SK-N-SH treated with all-trans-retinoic acid at 6 μM for 48 hours (cell line): ENCODE measurements around the gene NOP53.

Experiments used
- ATAC-seq: fragments of 200-7000 bp; cut with Tn5 transposase; 3 replicates; pipeline ENCODE4 v1.9.1; 2020; ENCODE audit warnings: mild to moderate bottlenecking, moderate library complexity
- ARNTL ChIP-seq: fragments of 450-650 bp; formaldehyde crosslinking; IDR thresholded peaks from 2 replicates; pipeline ENCODE4 v1.5.0; 2020; ENCODE audit warnings: low read depth, mild to moderate bottlenecking, moderate library complexity, borderline replicate concordance
- BACH2 ChIP-seq: fragments of 250-450 bp; sonication (Bioruptor Pico); IDR thresholded peaks from 2 replicates; pipeline ENCODE4 v1.9.0; 2021; ENCODE audit warnings: mild to moderate bottlenecking, borderline replicate concordance
- CSDC2 ChIP-seq: fragments of 250-450 bp; sonication (Bioruptor Pico); IDR thresholded peaks from 2 replicates; pipeline ENCODE4 v1.5.0; 2020; ENCODE audit warnings: mild to moderate bottlenecking, moderate library complexity
- CSRNP3 ChIP-seq: fragments of 250-450 bp; sonication (Bioruptor Pico); IDR thresholded peaks from 2 replicates; pipeline ENCODE4 v1.5.1; 2021; ENCODE audit warnings: mild to moderate bottlenecking, moderate library complexity
- ESRRG ChIP-seq: fragments of 250-450 bp; sonication (Bioruptor Pico); IDR thresholded peaks from 2 replicates; pipeline ENCODE4 v1.6.1; 2021; ENCODE audit warnings: mild to moderate bottlenecking
- GLIS3 ChIP-seq: fragments of 250-450 bp; sonication (Bioruptor Pico); IDR thresholded peaks from 2 replicates; pipeline ENCODE4 v1.5.0; 2020; ENCODE audit warnings: mild to moderate bottlenecking, moderate library complexity
- ISL1 ChIP-seq: fragments of 250-450 bp; sonication (Bioruptor Pico); IDR thresholded peaks from 2 replicates; pipeline ENCODE4 v2.1.2; 2022; ENCODE audit warnings: mild to moderate bottlenecking, moderate library complexity
- OSR1 ChIP-seq: fragments of 250-450 bp; sonication (Bioruptor Pico); IDR thresholded peaks from 2 replicates; pipeline ENCODE4 v1.8.0; 2022; ENCODE audit warnings: moderate library complexity, mild to moderate bottlenecking, inconsistent platforms
- PATZ1 ChIP-seq: fragments of 250-450 bp; sonication (Bioruptor Pico); IDR thresholded peaks from 2 replicates; pipeline ENCODE4 v1.8.0; 2020; ENCODE audit warnings: mild to moderate bottlenecking, moderate library complexity, borderline replicate concordance
- POU6F1 ChIP-seq: fragments of 250-450 bp; sonication (Bioruptor Pico); IDR thresholded peaks from 2 replicates; pipeline ENCODE4 v1.8.0; 2021; ENCODE audit warnings: low read depth, mild to moderate bottlenecking, moderate library complexity, borderline replicate concordance
- PPARA ChIP-seq: fragments of 250-450 bp; sonication (Bioruptor Pico); IDR thresholded peaks from 2 replicates; pipeline ENCODE4 v1.5.0; 2020; ENCODE audit warnings: mild to moderate bottlenecking, borderline replicate concordance
- RARB ChIP-seq: fragments of 250-450 bp; sonication (Bioruptor Pico); IDR thresholded peaks from 2 replicates; pipeline ENCODE4 v1.8.0; 2021; ENCODE audit warnings: mild to moderate bottlenecking, moderate library complexity
- SNAI2 ChIP-seq: fragments of 250-450 bp; sonication (Bioruptor Pico); IDR thresholded peaks from 2 replicates; pipeline ENCODE4 v1.5.0; 2020; ENCODE audit warnings: mild to moderate bottlenecking, moderate library complexity
- TOX ChIP-seq: fragments of 250-450 bp; sonication (Bioruptor Pico); IDR thresholded peaks from 2 replicates; pipeline ENCODE4 v1.8.0; 2021; ENCODE audit warnings: mild to moderate bottlenecking, moderate library complexity, borderline replicate concordance
- ZFP30 ChIP-seq: fragments of 450-650 bp; formaldehyde crosslinking; IDR thresholded peaks from 2 replicates; pipeline ENCODE4 v1.5.0; 2022; ENCODE audit warnings: mild to moderate bottlenecking, moderate library complexity
- ZNF565 ChIP-seq: fragments of 450-650 bp; formaldehyde crosslinking; conservative IDR thresholded peaks from 2 replicates; pipeline ENCODE4 v1.5.0; 2020; ENCODE audit warnings: low read depth, mild to moderate bottlenecking, moderate library complexity
- ZNF70 ChIP-seq: fragments of 450-650 bp; formaldehyde crosslinking; IDR thresholded peaks from 2 replicates; pipeline ENCODE4 v1.5.0; 2020; ENCODE audit warnings: mild to moderate bottlenecking, moderate library complexity
- ZNF8 ChIP-seq: fragments of 450-650 bp; formaldehyde crosslinking; IDR thresholded peaks from 2 replicates; pipeline ENCODE4 v1.5.0; 2020; ENCODE audit warnings: mild to moderate bottlenecking, moderate library complexity
- TF ChIP-seq, protein P1 (sequence below): fragments of 250-450 bp; sonication (Bioruptor Pico); IDR thresholded peaks from 2 replicates; pipeline ENCODE4 v1.5.1; 2020; ENCODE audit warnings: low read depth, mild to moderate bottlenecking, moderate library complexity

Gene NOP53

DNA sequence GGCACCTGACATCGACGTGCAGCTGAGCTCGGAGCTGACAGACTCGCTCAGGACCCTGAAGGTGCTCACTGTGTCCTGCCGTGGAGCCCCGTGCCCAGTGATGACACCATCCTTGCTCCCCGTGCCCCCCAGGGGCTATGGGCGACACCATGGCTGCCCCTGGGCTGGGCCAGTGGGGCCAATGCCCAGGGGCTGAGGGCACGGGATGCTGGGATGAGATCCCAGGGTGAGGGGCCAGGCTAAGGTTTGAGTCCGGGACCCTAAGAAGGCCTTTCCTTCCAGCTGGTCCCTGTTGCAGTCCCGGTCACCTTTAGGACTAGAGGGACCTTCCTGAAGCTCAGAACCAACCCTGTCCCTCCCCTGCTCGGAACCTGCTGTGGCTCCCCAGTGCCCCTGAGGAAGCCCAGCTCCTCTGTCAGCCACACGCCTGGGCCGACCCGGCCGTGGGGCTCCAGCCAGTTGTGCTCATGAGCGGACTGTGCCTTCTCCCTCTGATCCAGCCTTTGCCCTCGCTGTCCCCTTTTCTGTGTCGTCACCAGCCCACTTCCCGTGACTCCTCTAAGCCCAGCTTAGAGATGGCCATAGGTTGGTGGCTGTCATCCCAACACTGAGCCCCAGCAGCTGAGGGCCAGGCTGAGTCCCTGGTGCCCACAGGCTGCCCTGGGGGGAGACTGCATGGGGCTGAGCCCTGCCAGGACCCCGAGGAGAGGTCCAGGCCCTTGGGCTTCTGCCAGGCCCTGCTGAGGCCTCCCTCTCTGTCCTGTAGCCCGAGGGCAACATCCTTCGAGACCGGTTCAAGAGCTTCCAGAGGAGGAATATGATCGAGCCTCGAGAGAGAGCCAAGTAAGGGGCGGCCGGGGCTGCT is 10.6 kb downstream of the NOP53 start:
- TF ChIP-seq PATZ1 (no peak), TOX (CRISPR knock-in tag) (no peak), BACH2 (CRISPR knock-in tag) (no peak), PPARA (CRISPR knock-in tag) (no peak), ZFP30 (CRISPR knock-in tag) (no peak)
- TF ChIP-seq, protein P1, sequence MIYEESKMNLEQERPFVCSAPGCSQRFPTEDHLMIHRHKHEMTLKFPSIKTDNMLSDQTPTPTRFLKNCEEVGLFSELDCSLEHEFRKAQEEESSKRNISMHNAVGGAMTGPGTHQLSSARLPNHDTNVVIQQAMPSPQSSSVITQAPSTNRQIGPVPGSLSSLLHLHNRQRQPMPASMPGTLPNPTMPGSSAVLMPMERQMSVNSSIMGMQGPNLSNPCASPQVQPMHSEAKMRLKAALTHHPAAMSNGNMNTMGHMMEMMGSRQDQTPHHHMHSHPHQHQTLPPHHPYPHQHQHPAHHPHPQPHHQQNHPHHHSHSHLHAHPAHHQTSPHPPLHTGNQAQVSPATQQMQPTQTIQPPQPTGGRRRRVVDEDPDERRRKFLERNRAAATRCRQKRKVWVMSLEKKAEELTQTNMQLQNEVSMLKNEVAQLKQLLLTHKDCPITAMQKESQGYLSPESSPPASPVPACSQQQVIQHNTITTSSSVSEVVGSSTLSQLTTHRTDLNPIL (CRISPR knock-in tag): no peak
- no peak for ATAC-seq

- TF ChIP-seq ARNTL (no peak), CSRNP3 (CRISPR knock-in tag) (no peak), ZNF70 (CRISPR knock-in tag) (no peak), BACH2 (CRISPR knock-in tag) (no peak), ZNF8 (CRISPR knock-in tag) (no peak), POU6F1 (no peak), ZNF565 (CRISPR knock-in tag) (no peak), CSDC2 (CRISPR knock-in tag) (no peak)
- no peak for ATAC-seq
Measured at GRCh38 chr19:47756627-47756929, 11.2 kb downstream of the NOP53 start.

GRCh38 chr19:47756953-47757608 is 11.7 kb downstream of the NOP53 start:
- TF ChIP-seq PATZ1 (no peak), ISL1 (CRISPR knock-in tag) (no peak), ZNF565 (CRISPR knock-in tag) (no peak), RARB (CRISPR knock-in tag) (no peak), OSR1 (CRISPR knock-in tag) (no peak), GLIS3 (no peak), ESRRG (CRISPR knock-in tag) (no peak), ZNF8 (CRISPR knock-in tag) (no peak), POU6F1 (no peak), ZFP30 (CRISPR knock-in tag) (no peak), SNAI2 (no peak)
- no peak for ATAC-seq
